Gastrocnemius medialis (tissue), 4 donors: ENCODE measurements around the gene PLA2G15. TPM values are rescaled to one million over a fixed set of nuclear protein-coding genes. Genes with fewer than 3 reads are reported as not detected.

ENCODE experiments used
- ATAC-seq, 2 donors: fragments of 150-250 bp; one replicate each; pipeline ENCODE4 v1.9.1; 2016
- DNase-seq, 2 donors: peaks; one replicate each; pipeline ENCODE4 v3.0.0-alpha.2; 2019
- H3K27ac ChIP-seq, 4 donors: fragments of 200-600 bp; sonication (generic); 1 replicate in 1 of 4; 2 replicates in 3 of 4; pipeline ENCODE4 v1.5.1; 2016 to 2018; ENCODE audit warnings: mild to moderate bottlenecking in 2 of 4, moderate library complexity in 1 of 4
- H3K27me3 ChIP-seq, 3 donors: fragments of 200-600 bp; sonication (generic) in 2 of 3; 1 replicate in 1 of 3; 2 replicates in 2 of 3; pipeline versions ENCODE4 v1.5.1 to v1.6.0; 2016 to 2019; ENCODE audit warnings: mild to moderate bottlenecking in 1 of 3, moderate library complexity in 1 of 3
- H3K36me3 ChIP-seq, 2 donors: fragments of 200-600 bp; sonication (generic) in 1 of 2; one replicate each; pipeline ENCODE4 v1.5.1; 2017 to 2018
- H3K4me1 ChIP-seq, 2 donors: fragments of 200-600 bp; sonication (generic) in 1 of 2; one replicate each; pipeline ENCODE4 v1.5.1; 2016 to 2017; ENCODE audit warnings: mild to moderate bottlenecking in 2 of 2
- H3K4me3 ChIP-seq, 4 donors: fragments of 200-600 bp; sonication (generic) in 3 of 4; 1 replicate in 1 of 4; 2 replicates in 3 of 4; pipeline ENCODE4 v1.5.1; 2016 to 2019; ENCODE audit warnings: mild to moderate bottlenecking in 2 of 4
- H3K9me3 ChIP-seq, 3 donors: fragments of 200-600 bp; sonication (generic) in 2 of 3; 1 replicate in 1 of 3; 2 replicates in 2 of 3; pipeline ENCODE4 v1.5.1; 2016 to 2019
- POLR2A ChIP-seq, 2 donors: fragments of 450-650 bp; IDR thresholded peaks; one replicate each; pipeline ENCODE4 v1.6.1; 2017; ENCODE audit warnings: antibody characterized with exemption in 2 of 2, mild to moderate bottlenecking in 2 of 2, moderate library complexity in 2 of 2
- in situ Hi-C, 4 donors: fragments of 200-750 bp; cut with MboI; loops; one replicate each; pipeline versions ENCODE4 v1.15.0 to v1.8.0; 2017; ENCODE audit warnings: low sequenced_read_pairs in 4 of 4
- intact Hi-C: fragments of 100-400 bp; cut with DNase I; formaldehyde crosslinking; loops from one replicate; pipeline ENCODE4 v1.15.1; 2023; ENCODE audit warnings: low total_unique reads
- total RNA-seq, 4 donors: library from RNA; depleted of rRNA; stranded (reverse); fragments of >200 nt; gene quantifications; one replicate each; pipeline versions ENCODE4 v1.1.0 to v1.2.3, GENCODE V29; 2016
- TF ChIP-seq, protein P1 (sequence below), 5 experiments: fragments of 450-650 bp in 3 of 5; fragments of 200-600 bp in 2 of 5; sonication (generic) in 2 of 5; IDR thresholded peaks in 4 of 5; conservative IDR thresholded peaks in 1 of 5; 1 replicate in 4 of 5; 2 replicates in 1 of 5; pipeline ENCODE4 v1.5.1; 2016 to 2019; ENCODE audit warnings: antibody characterized with exemption in 5 of 5, mild to moderate bottlenecking in 3 of 5, moderate library complexity in 3 of 5

PLA2G15 gene, protein sequence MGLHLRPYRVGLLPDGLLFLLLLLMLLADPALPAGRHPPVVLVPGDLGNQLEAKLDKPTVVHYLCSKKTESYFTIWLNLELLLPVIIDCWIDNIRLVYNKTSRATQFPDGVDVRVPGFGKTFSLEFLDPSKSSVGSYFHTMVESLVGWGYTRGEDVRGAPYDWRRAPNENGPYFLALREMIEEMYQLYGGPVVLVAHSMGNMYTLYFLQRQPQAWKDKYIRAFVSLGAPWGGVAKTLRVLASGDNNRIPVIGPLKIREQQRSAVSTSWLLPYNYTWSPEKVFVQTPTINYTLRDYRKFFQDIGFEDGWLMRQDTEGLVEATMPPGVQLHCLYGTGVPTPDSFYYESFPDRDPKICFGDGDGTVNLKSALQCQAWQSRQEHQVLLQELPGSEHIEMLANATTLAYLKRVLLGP
- total RNA-seq, result 10 to 100 TPM; 67.8 to 91.3 (median 84.8) TPM

DNA sequence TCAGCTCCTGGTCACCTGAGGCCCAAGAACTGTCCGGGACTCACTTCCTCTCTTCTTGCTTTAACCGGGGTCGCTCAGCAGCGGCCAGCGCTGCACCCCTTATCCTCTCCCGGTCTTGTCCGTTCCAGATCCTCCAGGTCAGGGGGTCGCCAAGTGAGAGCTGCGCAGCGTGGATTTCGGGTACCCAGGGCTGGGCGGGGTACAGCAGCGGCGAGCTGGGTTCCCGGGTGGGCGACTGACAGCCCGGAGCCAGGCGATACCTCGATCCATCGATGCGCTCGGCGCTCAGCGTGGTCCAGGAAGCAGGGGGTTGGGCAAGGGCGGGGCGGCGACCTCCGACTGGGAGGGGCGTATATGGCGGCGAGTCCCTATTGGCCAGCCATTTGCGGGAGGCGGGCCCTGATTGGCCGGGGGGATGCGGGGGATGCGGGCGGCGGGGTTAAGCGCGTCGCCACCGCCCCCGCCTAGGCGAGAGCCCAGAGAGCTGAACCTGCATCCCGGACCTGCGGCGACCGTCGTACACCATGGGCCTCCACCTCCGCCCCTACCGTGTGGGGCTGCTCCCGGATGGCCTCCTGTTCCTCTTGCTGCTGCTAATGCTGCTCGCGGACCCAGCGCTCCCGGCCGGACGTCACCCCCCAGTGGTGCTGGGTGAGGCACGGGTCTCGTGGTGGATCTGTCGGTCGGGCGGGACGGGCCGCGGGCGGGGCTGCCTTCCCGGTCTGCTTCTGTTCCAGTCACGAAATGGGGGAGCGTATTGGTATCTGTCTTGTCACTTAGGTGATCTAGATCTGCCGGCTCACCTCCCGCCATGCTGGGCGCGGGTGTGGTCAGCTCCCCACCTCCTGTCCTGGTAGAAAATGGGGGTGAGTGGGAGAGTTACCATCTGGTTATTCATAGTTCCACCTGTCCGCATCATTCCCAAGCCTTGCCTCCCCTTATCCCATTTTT, at the start of gene PLA2G15:
PLA2G15 (plus strand) TSS at position 471 of the 951 bp plus-strand sequence; CDS start at position 525, 54 bp downstream.
- Histone ChIP-seq H3K4me1 (peaks cover 42 to 52% of the 10 kb centered on the region in 2 donors), H3K9me3 (no peaks in the 10 kb centered on the region), H3K36me3 (peaks cover 0 to 11% of the 10 kb centered on the region in 2 donors), H3K27me3 (no peaks in the 10 kb centered on the region), H3K27ac (peak within 1 kb of the TSS; percentile 95 to 100 (median 99)), H3K4me3 (peak within 1 kb of the TSS; percentile 68 to 97 (median 92))
- ATAC-seq (peak; percentile 58 to 63), DNase-seq (peak; percentile 96 to 97)
- in situ Hi-C loops, result loop anchor here in 1 of 4 donors (5.0 to 25.0 kb wide), 2 partner anchors 77 to 433 kb away; partner anchors contain the start of genes RANBP10 and TSNAXIP1
- intact Hi-C loops, result loop anchor here (5.0 kb wide), 1 partner anchor 67 kb away; the partner anchor contains the start of genes PRMT7 and SLC7A6OS
- TF ChIP-seq, protein P1, sequence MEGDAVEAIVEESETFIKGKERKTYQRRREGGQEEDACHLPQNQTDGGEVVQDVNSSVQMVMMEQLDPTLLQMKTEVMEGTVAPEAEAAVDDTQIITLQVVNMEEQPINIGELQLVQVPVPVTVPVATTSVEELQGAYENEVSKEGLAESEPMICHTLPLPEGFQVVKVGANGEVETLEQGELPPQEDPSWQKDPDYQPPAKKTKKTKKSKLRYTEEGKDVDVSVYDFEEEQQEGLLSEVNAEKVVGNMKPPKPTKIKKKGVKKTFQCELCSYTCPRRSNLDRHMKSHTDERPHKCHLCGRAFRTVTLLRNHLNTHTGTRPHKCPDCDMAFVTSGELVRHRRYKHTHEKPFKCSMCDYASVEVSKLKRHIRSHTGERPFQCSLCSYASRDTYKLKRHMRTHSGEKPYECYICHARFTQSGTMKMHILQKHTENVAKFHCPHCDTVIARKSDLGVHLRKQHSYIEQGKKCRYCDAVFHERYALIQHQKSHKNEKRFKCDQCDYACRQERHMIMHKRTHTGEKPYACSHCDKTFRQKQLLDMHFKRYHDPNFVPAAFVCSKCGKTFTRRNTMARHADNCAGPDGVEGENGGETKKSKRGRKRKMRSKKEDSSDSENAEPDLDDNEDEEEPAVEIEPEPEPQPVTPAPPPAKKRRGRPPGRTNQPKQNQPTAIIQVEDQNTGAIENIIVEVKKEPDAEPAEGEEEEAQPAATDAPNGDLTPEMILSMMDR (IDR thresholded peaks at IDR 0.05 in 4 of 5, conservative IDR thresholded peaks at IDR 0.05 in 1 of 5), result no peak
- peak; percentile 98 to 99 for TF ChIP-seq POLR2A (IDR thresholded peaks at IDR 0.05)

DNA sequence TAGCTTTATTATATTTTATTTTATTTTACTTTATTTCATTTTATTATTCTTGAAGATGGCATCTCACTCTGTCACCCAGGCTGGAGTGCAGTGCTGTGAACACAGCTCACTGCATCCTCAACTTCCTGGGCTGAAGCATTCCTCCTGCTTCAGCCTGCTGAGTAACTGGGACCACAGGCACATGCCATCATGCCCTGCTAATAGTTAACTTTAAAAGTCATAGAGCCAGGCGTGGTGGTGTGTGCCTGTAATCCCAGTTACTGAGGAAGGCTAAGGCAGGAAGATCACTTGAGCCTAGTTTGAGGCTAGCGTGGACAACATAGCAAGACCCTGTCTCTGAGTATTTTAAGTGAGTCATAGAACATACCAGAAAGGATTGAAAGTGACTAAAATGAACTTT, 47.9 kb upstream of the PLA2G15 start:
- H3K36me3 ChIP-seq, result peaks cover 0 to 8% of the 10 kb centered on the region in 2 donors
- DNase-seq (no peak), ATAC-seq (no peak)

DNA sequence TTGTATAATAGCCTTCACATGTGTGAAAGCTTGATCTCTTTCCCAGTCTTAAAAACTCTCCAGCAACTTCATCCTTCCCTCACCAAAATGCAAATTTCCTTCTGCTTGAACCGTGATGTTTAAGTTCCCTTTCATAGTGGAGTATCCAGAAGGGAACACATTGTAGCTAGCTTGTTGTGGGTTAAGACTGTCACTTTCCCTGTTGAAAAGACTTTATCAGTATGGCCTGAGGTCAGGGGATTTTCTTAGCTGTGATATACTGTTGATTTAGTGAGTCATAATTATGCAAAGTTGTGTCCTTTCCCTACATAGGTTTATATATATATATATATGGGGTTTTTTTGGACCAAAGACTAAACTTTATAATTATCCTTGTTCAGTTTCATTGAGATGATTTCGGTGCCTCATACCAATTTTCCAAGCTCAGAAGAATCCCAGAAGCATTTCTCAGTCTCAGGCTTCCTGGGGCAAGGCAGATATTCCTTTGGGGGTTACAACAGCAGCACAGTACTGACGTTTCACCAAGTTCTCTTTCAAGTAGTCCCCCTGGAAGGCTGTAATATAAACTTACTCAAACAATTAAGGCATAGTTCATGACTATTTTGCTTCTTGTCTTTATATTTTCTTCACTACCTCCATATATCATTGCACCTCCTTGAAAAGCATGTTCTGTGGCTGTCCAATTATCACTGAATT, 44.9 kb upstream of the PLA2G15 start:
- Histone ChIP-seq H3K4me3 (no peak overlapping the region), H3K27ac (peak overlapping the region; percentile 91 to 92 (median 92)), H3K27me3 (no peaks in the 10 kb centered on the region), H3K4me1 (peaks cover 36 to 43% of the 10 kb centered on the region in 2 donors), H3K9me3 (no peaks in the 10 kb centered on the region), H3K36me3 (no peaks in the 10 kb centered on the region)
- DNase-seq, result no peak
- TF ChIP-seq, protein P1 (IDR thresholded peaks at IDR 0.05 in 4 of 5, conservative IDR thresholded peaks at IDR 0.05 in 1 of 5), result no peak
- no peak for TF ChIP-seq POLR2A (IDR thresholded peaks at IDR 0.05)
- in situ Hi-C loops (no loop called here), intact Hi-C loops (no loop called here)
- no peak for ATAC-seq

More for the DNA sequence above, 47.9 kb upstream of the PLA2G15 start:
- Histone ChIP-seq H3K9me3 (no peaks in the 10 kb centered on the region), H3K4me1 (peaks cover 22 to 23% of the 10 kb centered on the region in 2 donors), H3K27ac (peak overlapping the region; percentile 44 to 60 (median 52)), H3K4me3 (no peak overlapping the region), H3K27me3 (no peaks in the 10 kb centered on the region)
- TF ChIP-seq, protein P1 (IDR thresholded peaks at IDR 0.05 in 4 of 5, conservative IDR thresholded peaks at IDR 0.05 in 1 of 5), result no peak
- no peak for TF ChIP-seq POLR2A (IDR thresholded peaks at IDR 0.05)
- intact Hi-C loops (loop anchor here (5.0 kb wide), 1 partner anchor 65 kb away; no protein-coding TSS in a partner anchor), in situ Hi-C loops (no loop called here)

DNA sequence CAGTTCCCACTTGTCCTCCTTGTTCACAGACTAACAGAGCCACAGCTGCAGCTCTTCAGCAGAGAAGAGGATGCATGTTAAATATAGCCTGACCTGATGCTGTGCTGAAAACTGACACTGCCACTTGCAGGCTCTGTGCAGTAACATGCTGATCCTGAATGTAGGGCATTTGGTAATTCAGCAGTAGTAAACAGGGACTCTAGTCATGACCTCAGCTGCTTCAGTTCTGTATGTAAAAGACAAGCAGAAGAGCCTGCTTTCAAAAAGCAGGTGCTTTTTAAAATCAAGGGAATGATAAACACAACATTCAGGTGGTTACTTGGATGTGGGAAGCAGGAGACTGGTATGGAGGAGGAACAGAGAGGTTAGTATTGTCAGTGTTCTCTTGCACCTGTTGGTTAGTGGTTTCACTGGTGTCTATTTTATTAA, 43.1 kb upstream of the PLA2G15 start:
- Histone ChIP-seq H3K36me3 (no peaks in the 10 kb centered on the region), H3K4me1 (peaks cover 36 to 48% of the 10 kb centered on the region in 2 donors), H3K4me3 (no peak overlapping the region), H3K27ac (peak overlapping the region; percentile 91 to 92 (median 92)), H3K27me3 (no peaks in the 10 kb centered on the region), H3K9me3 (no peaks in the 10 kb centered on the region)
- intact Hi-C loops (no loop called here), in situ Hi-C loops (no loop called here)
- peak; percentile 99 for ATAC-seq
- peak; percentile 79 to 81 for DNase-seq
- peak in 1 of 2 donors; percentile 60 for TF ChIP-seq POLR2A (IDR thresholded peaks at IDR 0.05)
- TF ChIP-seq, protein P1 (IDR thresholded peaks at IDR 0.05 in 4 of 5, conservative IDR thresholded peaks at IDR 0.05 in 1 of 5), result no peak
